ENCODE data around the gene ZFYVE28. TPM values are rescaled to one million over a fixed set of nuclear protein-coding genes. Genes with fewer than 3 reads are reported as not detected.
A peak's percentile ranks its signal among the peaks of the same experiment; 100 is the strongest.

ZFYVE28 gene
- polyA plus RNA-seq, 1 of the 3 experiments (the other 2 are of a cell fraction): 3.2 TPM

GRCh38 chr4:2442175-2442993 is 23.9 kb upstream of the ZFYVE28 start:
- 65% methylated on average over 9 of the region's 20 CpGs for whole genome bisulfite sequencing (ENCODE audit: low lambda C conversion rate)
- Histone ChIP-seq H3K27ac (ENCODE audit: low read depth in 2 of 2, low read length in 1 of 2) (no peak overlapping the region), H3F3A (replicated peaks; ENCODE audit: insufficient read depth) (no peaks in the 10 kb centered on the region), H3K9me2 (no peaks in the 10 kb centered on the region), H4K20me1 (ENCODE audit: insufficient read depth) (no peaks in the 10 kb centered on the region), H3K9ac (no peak overlapping the region), H3K79me2 (ENCODE audit: insufficient read depth) (no peaks in the 10 kb centered on the region), H2AFZ (ENCODE audit: low read depth) (no peak overlapping the region), H3K9me3 (no peaks in the 10 kb centered on the region), H3K4me1 (ENCODE audit: control insufficient read depth in 1 of 2, insufficient read depth in 2 of 2, low read depth in 1 of 2, low read length in 1 of 2) (no peaks in the 10 kb centered on the region), H3K27me3 (ENCODE audit: insufficient read depth) (no peaks in the 10 kb centered on the region; the same call in 1 of the 2 replicates), H3K4me3 (ENCODE audit: low read depth in 2 of 2, low read length in 1 of 2) (no peak overlapping the region), H3K36me3 (replicated peaks in 1 of 2; ENCODE audit: control insufficient read depth in 1 of 2, insufficient read depth in 2 of 2, low read length in 1 of 2) (no peaks in the 10 kb centered on the region), H3K4me2 (no peak overlapping the region)
- CTCF ChIA-PET: interaction anchor here (1.0 to 2.9 kb wide), 8 partner anchors 9 to 222 kb away, joined by 3 to 17 read pairs (median 4); no protein-coding TSS in a partner anchor
- TF ChIP-seq RCOR1 (IDR thresholded peaks at IDR 0.05; ENCODE audit: low read length) (no peak), GATA2 (CRISPR knock-in tag; IDR thresholded peaks at IDR 0.05) (no peak)
- POLR2A ChIA-PET: no interaction called here
- no peak for DNase-seq

GRCh38 chr4:2441393-2442174 is 23.1 kb upstream of the ZFYVE28 start:
- Histone ChIP-seq H3K4me3 (ENCODE audit: low read depth in 2 of 2, low read length in 1 of 2) (no peak overlapping the region), H3K4me1 (ENCODE audit: control insufficient read depth in 1 of 2, insufficient read depth in 2 of 2, low read depth in 1 of 2, low read length in 1 of 2) (peaks cover 0 to 4% of the 10 kb centered on the region in 2 experiments; a peak in 1 of 4 replicates), H3K79me2 (ENCODE audit: insufficient read depth) (no peaks in the 10 kb centered on the region), H3K27me3 (ENCODE audit: insufficient read depth) (no peaks in the 10 kb centered on the region), H3K4me2 (no peak overlapping the region), H4K20me1 (ENCODE audit: insufficient read depth) (no peaks in the 10 kb centered on the region), H3K9me3 (no peaks in the 10 kb centered on the region), H3K9me2 (no peaks in the 10 kb centered on the region), H3K27ac (ENCODE audit: low read depth in 2 of 2, low read length in 1 of 2) (no peak overlapping the region), H3K36me3 (replicated peaks in 1 of 2; ENCODE audit: control insufficient read depth in 1 of 2, insufficient read depth in 2 of 2, low read length in 1 of 2) (no peaks in the 10 kb centered on the region), H3F3A (replicated peaks; ENCODE audit: insufficient read depth) (no peaks in the 10 kb centered on the region), H3K9ac (no peak overlapping the region), H2AFZ (ENCODE audit: low read depth) (no peak overlapping the region)
- ChIA-PET CTCF (interaction anchor here (1.0 to 2.9 kb wide), 7 partner anchors 10 to 221 kb away, joined by 3 to 17 read pairs (median 4); no protein-coding TSS in a partner anchor), POLR2A (no interaction called here)
- peak; percentile 83 for DNase-seq
- WGBS (ENCODE audit: low lambda C conversion rate): 82% methylated on average over 11 of the region's 14 CpGs
- TF ChIP-seq EP300 (IDR thresholded peaks at IDR 0.05; ENCODE audit: borderline replicate concordance in 1 of 2, low read depth in 1 of 2, low read length in 1 of 2): no peak
- TF ChIP-seq RFX5 (IDR thresholded peaks at IDR 0.05; ENCODE audit: low read length): no peak
- peak; percentile 59 for TF ChIP-seq SMC3 (IDR thresholded peaks at IDR 0.05; ENCODE audit: low read depth, low read length)
- TF ChIP-seq SIN3A (IDR thresholded peaks at IDR 0.05; ENCODE audit: borderline replicate concordance, low read depth, low read length): no peak
- no peak for TF ChIP-seq USF1 (IDR thresholded peaks at IDR 0.05; ENCODE audit: borderline replicate concordance, low read depth)
- no peak for TF ChIP-seq TCF12 (IDR thresholded peaks at IDR 0.05)
- TF ChIP-seq RAD21 (IDR thresholded peaks at IDR 0.05; ENCODE audit: low read length): peak; percentile 59
- no peak for TF ChIP-seq REST (IDR thresholded peaks at IDR 0.05; ENCODE audit: low read depth, low read length)
- TF ChIP-seq MXI1 (IDR thresholded peaks at IDR 0.05; ENCODE audit: low read depth, low read length): no peak
- peak; percentile 67 for TF ChIP-seq CTCF (IDR thresholded peaks at IDR 0.05)
- no peak for TF ChIP-seq NRF1 (IDR thresholded peaks at IDR 0.05; ENCODE audit: low read depth, low read length)
- TF ChIP-seq YY1 (IDR thresholded peaks at IDR 0.05; ENCODE audit: low read depth): no peak
- no peak for TF ChIP-seq RXRA (IDR thresholded peaks at IDR 0.05; ENCODE audit: borderline replicate concordance, low read depth)
- TF ChIP-seq ELF1 (IDR thresholded peaks at IDR 0.05): no peak
- no peak for TF ChIP-seq ZBTB33 (IDR thresholded peaks at IDR 0.05; ENCODE audit: borderline replicate concordance, low read depth)

Measured in SK-N-SH (cell line).